ENCODE results near the gene ACSS1. TPM values are rescaled to one million over a fixed set of nuclear protein-coding genes. Genes with fewer than 3 reads are reported as not detected.

Gene ACSS1
- total RNA-seq, 1 donor from 2014 or later = 1.8 TPM

- DNase-seq (ENCODE audit: low read depth) (no peak), FAIRE-seq (no peak)
- TF ChIP-seq CTCF (IDR thresholded peaks at IDR 0.05; ENCODE audit: insufficient read depth, low read length, severe bottlenecking) = no peak
- H3K4me3 ChIP-seq (ENCODE audit: low read depth, low read length) = no peak overlapping the region
- H3K27me3 ChIP-seq (ENCODE audit: control insufficient read depth, insufficient read depth, low read length) = peaks cover 2% of the 10 kb centered on the region
- no peaks in the 10 kb centered on the region for H3K36me3 ChIP-seq (ENCODE audit: control insufficient read depth, insufficient read depth, low read length)
Measured at GRCh38 chr20:24998631-24999445, 59.1 kb downstream of the ACSS1 start.

DNA sequence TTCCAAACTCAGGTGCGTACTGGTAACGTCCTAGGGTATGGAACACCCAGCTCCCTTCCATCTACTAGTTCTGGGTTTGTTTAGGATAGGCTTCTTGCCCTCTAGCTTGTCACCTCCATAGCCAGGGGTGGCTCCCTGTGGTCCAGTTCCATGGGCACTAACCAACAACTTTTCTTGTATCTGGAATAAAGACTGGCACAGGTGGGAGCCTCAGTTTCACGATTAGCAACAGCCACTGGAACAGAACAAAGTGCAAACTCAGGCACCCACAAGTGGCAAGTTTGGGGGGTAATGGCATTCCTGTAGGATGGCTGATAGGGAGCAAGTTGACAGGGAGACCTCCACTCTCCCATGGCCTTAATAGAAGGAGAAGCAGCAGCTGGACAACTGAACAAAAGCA, 59.8 kb downstream of the ACSS1 start:
- Histone ChIP-seq H3K27me3 (ENCODE audit: control insufficient read depth, insufficient read depth, low read length) (peaks cover 2% of the 10 kb centered on the region), H3K4me3 (ENCODE audit: low read depth, low read length) (no peak overlapping the region), H3K36me3 (ENCODE audit: control insufficient read depth, insufficient read depth, low read length) (no peaks in the 10 kb centered on the region)
- no peak for TF ChIP-seq CTCF (IDR thresholded peaks at IDR 0.05; ENCODE audit: insufficient read depth, low read length, severe bottlenecking)
- no peak for DNase-seq (ENCODE audit: low read depth)
- FAIRE-seq = no peak

DNA sequence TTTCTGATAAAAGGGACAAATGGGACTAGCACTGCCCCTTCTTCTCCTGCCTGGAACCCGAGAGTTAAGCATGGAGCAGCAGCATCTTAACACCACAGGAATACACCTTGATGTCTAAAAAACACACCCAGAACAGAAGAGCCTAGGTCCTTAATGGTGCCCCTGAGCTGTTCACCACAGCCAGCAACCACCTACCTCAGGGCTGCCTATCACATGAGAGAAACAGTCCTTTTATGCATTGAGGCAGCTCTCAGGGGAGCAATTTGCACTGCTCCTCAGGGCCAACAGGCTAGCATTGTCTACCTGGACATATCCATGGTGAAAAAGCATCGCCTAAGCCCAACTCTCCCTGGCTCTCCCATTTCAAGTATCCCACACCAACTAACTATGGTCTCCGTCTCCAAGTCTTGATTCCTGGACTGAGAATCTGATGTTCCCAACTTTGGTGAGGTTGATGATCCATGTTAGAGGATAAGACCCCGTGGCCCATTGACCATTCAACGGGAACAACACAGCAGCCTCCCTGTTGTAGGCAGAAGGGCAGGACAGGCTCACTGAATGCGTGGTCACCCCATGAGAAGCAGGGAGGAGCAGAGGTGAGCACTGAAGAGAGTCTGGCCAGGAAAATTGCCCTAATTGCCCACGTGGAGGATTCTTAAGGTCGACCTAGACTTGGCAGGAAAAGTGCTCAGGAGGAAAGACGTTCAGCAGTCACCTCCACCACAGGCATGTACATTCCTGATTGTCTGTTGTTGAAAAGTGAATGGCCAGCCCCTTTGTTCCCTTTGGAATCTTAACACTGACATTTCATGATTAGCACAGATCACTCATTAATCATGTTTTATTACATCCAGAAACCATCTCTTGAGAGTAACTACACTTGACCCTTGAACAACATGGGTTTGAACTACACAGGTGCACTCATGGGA, 61.2 kb downstream of the ACSS1 start:
- H3K36me3 ChIP-seq (ENCODE audit: control insufficient read depth, insufficient read depth, low read length) = no peaks in the 10 kb centered on the region

DNA sequence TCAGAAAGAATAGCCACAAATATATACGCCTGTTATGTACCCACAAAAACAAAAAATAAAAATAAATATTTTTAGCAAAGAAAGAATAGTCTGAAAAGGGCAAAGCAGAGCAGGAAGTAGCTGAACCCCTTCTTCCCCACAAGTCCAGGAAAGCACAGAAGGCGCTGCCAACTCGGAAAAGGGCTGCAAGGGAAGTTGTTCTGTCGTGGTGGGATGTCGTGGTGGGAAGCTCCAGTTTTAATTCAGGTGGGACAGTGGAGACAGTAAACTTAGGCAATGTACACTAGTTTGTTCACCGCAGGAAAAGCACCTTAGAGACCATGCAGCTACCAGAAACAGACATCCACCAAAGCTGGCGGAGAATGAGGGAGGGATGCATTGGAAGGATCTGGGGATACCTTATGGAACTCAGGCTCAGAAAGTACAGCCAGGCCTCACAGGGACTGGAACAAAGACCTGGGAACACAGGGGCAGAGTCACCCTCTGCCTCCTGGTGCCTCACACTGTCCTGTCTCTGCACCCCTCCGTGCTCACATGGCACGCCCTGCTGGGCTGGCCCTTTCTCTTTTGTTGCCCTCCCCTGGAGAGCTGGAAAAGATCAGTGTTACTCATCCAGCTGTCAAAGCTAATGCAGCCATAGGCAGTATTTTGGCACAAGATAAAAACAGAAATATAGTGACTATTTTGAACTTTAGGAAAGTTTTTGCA, 62.0 kb downstream of the ACSS1 start:
- TF ChIP-seq CTCF (IDR thresholded peaks at IDR 0.05; ENCODE audit: insufficient read depth, low read length, severe bottlenecking) = no peak
- peaks cover 2% of the 10 kb centered on the region for H3K27me3 ChIP-seq (ENCODE audit: control insufficient read depth, insufficient read depth, low read length)
- FAIRE-seq = no peak
- H3K4me3 ChIP-seq (ENCODE audit: low read depth, low read length) = no peak overlapping the region
- DNase-seq (ENCODE audit: low read depth) = no peak
- no peaks in the 10 kb centered on the region for H3K36me3 ChIP-seq (ENCODE audit: control insufficient read depth, insufficient read depth, low read length)

More for the DNA sequence above, 61.2 kb downstream of the ACSS1 start:
- FAIRE-seq (no peak), DNase-seq (ENCODE audit: low read depth) (no peak)
- peaks cover 2% of the 10 kb centered on the region for H3K27me3 ChIP-seq (ENCODE audit: control insufficient read depth, insufficient read depth, low read length)
- H3K4me3 ChIP-seq (ENCODE audit: low read depth, low read length) = no peak overlapping the region
- no peak for TF ChIP-seq CTCF (IDR thresholded peaks at IDR 0.05; ENCODE audit: insufficient read depth, low read length, severe bottlenecking)

GRCh38 chr20:24994470-24995368, 63.2 kb downstream of the ACSS1 start:
- FAIRE-seq = peak; percentile 60

More at GRCh38 chr20:24994470-24995368, 63.2 kb downstream of the ACSS1 start:
- no peak overlapping the region for H3K4me3 ChIP-seq (ENCODE audit: low read depth, low read length)
- no peaks in the 10 kb centered on the region for H3K36me3 ChIP-seq (ENCODE audit: control insufficient read depth, insufficient read depth, low read length)
- peaks cover 2% of the 10 kb centered on the region for H3K27me3 ChIP-seq (ENCODE audit: control insufficient read depth, insufficient read depth, low read length)
- peak; percentile 88 for TF ChIP-seq CTCF (IDR thresholded peaks at IDR 0.05; ENCODE audit: insufficient read depth, low read length, severe bottlenecking)
- peak; percentile 54 for DNase-seq (ENCODE audit: low read depth)

Measured in bronchial epithelial cell (primary cell).